ENCODE data around the gene MYOZ2. TPM values are rescaled to one million over a fixed set of nuclear protein-coding genes. Genes with fewer than 3 reads are reported as not detected.

MYOZ2 gene
- total RNA-seq, 2 experiments from 2014 or later, result not detected

- H3K9me3 ChIP-seq (ENCODE audit: control insufficient read depth in 1 of 2, insufficient read depth in 1 of 2, low read length in 2 of 2), result no peaks in the 10 kb centered on the region
- no peaks in the 10 kb centered on the region for H3K27me3 Mint-ChIP-seq
- peaks cover 16% of the 10 kb centered on the region for H3K36me3 Mint-ChIP-seq (ENCODE audit: low read depth)
- no peak overlapping the region for H3K4me3 Mint-ChIP-seq
- H3K4me3 ChIP-seq (ENCODE audit: low read length), result no peak overlapping the region
- DNase-seq, result peak in 3 of 14 experiments; percentile 39 to 60 (median 50)
- no peaks in the 10 kb centered on the region for H3K27me3 ChIP-seq (ENCODE audit: control insufficient read depth in 1 of 2, insufficient read depth in 2 of 2, low read length in 2 of 2)
- no peak overlapping the region for H3K27ac Mint-ChIP-seq
- H3K9me3 Mint-ChIP-seq, result no peaks in the 10 kb centered on the region
- peaks cover 26% of the 10 kb centered on the region for H3K4me1 Mint-ChIP-seq (ENCODE audit: low read depth)
- peaks cover 9% of the 10 kb centered on the region for H3K4me1 ChIP-seq (ENCODE audit: insufficient read depth, low read length)
- intact Hi-C loops (cut with DNase I, micrococcal nuclease), result loop anchor here in 1 of 2 experiments (5.0 kb wide), 1 partner anchor 62 kb away; no protein-coding TSS in a partner anchor
- no peak for ATAC-seq (ENCODE audit: poor library complexity)
- CTCF ChIA-PET, result no interaction called here
- H3K36me3 ChIP-seq (ENCODE audit: insufficient read depth, low read length), result no peaks in the 10 kb centered on the region
- POLR2A ChIA-PET, result no interaction called here
- no peak overlapping the region for H3K27ac ChIP-seq (ENCODE audit: low read depth in 1 of 2, low read length in 2 of 2)
- TF ChIP-seq CTCF (IDR thresholded peaks at IDR 0.05), result no peak
These were observed 73.4 kb downstream of the MYOZ2 start for GRCh38 chr4:119209077-119209476.

DNA sequence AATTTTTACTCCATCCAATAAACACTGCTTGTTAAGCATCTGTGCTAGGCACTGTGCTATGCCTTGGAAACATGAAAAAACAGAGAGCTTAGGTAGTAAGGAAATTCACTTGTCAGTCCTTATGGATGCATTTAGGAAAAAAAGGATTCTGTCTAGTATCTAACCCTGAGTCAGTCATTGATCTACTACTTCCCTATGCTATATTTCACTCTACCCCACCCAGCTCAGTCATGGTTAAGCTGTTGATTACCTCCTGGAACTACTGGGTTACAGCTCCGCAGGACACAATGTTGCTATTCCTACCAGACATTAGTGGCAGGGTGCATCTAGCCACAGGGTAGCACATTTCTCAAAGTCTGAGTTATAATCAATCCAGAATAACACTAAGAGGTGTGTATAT is 74.0 kb downstream of the MYOZ2 start:
- ChIA-PET POLR2A (no interaction called here), CTCF (no interaction called here)
- DNase-seq (no peak), ATAC-seq (ENCODE audit: poor library complexity) (no peak)
- Mint-ChIP-seq H3K4me1 (ENCODE audit: low read depth) (peaks cover 27% of the 10 kb centered on the region), H3K36me3 (ENCODE audit: low read depth) (peaks cover 16% of the 10 kb centered on the region), H3K27me3 (no peaks in the 10 kb centered on the region), H3K4me3 (no peak overlapping the region), H3K27ac (no peak overlapping the region), H3K9me3 (no peaks in the 10 kb centered on the region)
- no peak overlapping the region for H3K27ac ChIP-seq (ENCODE audit: low read depth in 1 of 2, low read length in 2 of 2)
- no peak overlapping the region for H3K4me3 ChIP-seq (ENCODE audit: low read length)
- TF ChIP-seq CTCF (IDR thresholded peaks at IDR 0.05), result no peak
- peaks cover 9% of the 10 kb centered on the region for H3K4me1 ChIP-seq (ENCODE audit: insufficient read depth, low read length)
- H3K27me3 ChIP-seq (ENCODE audit: control insufficient read depth in 1 of 2, insufficient read depth in 2 of 2, low read length in 2 of 2), result no peaks in the 10 kb centered on the region
- no peaks in the 10 kb centered on the region for H3K36me3 ChIP-seq (ENCODE audit: insufficient read depth, low read length)
- intact Hi-C loops (cut with DNase I, micrococcal nuclease), result loop anchor here in 1 of 2 experiments (5.0 kb wide), 1 partner anchor 62 kb away; no protein-coding TSS in a partner anchor
- no peaks in the 10 kb centered on the region for H3K9me3 ChIP-seq (ENCODE audit: control insufficient read depth in 1 of 2, insufficient read depth in 1 of 2, low read length in 2 of 2)

DNA sequence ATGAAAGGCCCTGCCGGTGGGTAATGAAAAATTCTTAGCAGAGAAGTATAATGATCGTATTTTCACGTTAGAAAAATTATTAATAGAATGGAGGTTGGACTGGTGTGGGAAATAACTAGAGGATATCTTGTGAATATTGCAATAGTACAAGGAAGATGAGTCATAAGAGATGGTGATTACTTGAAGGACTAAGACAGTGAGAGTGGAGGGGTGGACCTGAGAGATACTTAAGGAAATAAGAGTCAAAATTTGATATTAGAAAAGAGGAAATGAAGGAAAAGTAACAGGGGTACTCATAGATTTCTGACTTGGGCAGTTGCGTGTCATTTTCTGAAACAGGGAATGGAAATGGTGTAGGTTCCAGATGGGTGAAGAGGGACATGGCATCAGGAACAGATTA is 75.1 kb downstream of the MYOZ2 start:
- ChIA-PET POLR2A (no interaction called here), CTCF (no interaction called here)
- Histone ChIP-seq H3K4me1 (ENCODE audit: insufficient read depth, low read length) (peaks cover 9% of the 10 kb centered on the region), H3K27me3 (ENCODE audit: control insufficient read depth in 1 of 2, insufficient read depth in 2 of 2, low read length in 2 of 2) (no peaks in the 10 kb centered on the region), H3K27ac (ENCODE audit: low read depth in 1 of 2, low read length in 2 of 2) (no peak overlapping the region), H3K36me3 (ENCODE audit: insufficient read depth, low read length) (no peaks in the 10 kb centered on the region), H3K9me3 (ENCODE audit: control insufficient read depth in 1 of 2, insufficient read depth in 1 of 2, low read length in 2 of 2) (no peaks in the 10 kb centered on the region), H3K4me3 (ENCODE audit: low read length) (no peak overlapping the region)
- peaks cover 32% of the 10 kb centered on the region for H3K4me1 Mint-ChIP-seq (ENCODE audit: low read depth)
- DNase-seq (peak in 2 of 14 experiments; percentile 20 to 22), ATAC-seq (ENCODE audit: poor library complexity) (no peak)
- peak overlapping the region; percentile 96 for H3K27ac Mint-ChIP-seq
- intact Hi-C loops (cut with DNase I, micrococcal nuclease), result loop anchor here (5.0 to 10.0 kb wide), 7 partner anchors 37 to 376 kb away; partner anchors contain the start of gene SEC24D (in 1 of the 2)
- no peaks in the 10 kb centered on the region for H3K9me3 Mint-ChIP-seq
- H3K36me3 Mint-ChIP-seq (ENCODE audit: low read depth), result peaks cover 16% of the 10 kb centered on the region
- H3K27me3 Mint-ChIP-seq, result no peaks in the 10 kb centered on the region
- H3K4me3 Mint-ChIP-seq, result peak overlapping the region; percentile 94
- TF ChIP-seq CTCF (IDR thresholded peaks at IDR 0.05), result no peak
